ENCODE data around the gene PAK6. TPM values are rescaled to one million over a fixed set of nuclear protein-coding genes. Genes with fewer than 3 reads are reported as not detected.

PAK6 gene
- total RNA-seq, 1 donor from 2014 or later = 0.40 TPM

DNA sequence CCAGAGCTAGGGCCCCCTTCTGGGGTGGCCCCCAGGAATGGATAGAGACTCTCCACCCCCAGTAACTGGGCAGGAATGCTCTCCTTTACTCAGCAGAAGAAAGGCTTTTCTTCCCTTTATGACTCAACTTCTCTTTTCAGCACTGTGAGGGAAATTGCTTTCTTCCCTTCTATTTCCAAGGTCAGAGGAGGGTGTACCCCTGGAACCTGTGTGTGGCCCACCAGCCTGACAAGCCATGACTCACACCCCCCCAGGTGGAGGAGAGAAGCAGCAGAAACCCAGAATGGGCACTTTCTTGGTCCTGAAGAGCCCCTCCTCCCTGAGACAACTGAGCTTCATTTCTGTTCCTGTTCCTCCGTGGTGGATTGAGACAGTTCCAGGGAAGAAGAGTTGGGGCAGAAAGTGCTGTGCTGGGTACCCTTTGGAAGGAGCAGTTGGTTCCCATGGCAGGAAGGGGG lies 46.7 kb downstream of the PAK6 start:
- intact Hi-C loops (cut with micrococcal nuclease) = no loop called here
- ChIA-PET CTCF (interaction anchor here (1.5 to 6.0 kb wide), 2 partner anchors 11 to 52 kb away, joined by 6 to 41 read pairs; no protein-coding TSS in a partner anchor), POLR2A (interaction anchor here (0.7 to 1.5 kb wide), 2 partner anchors 22 to 208 kb away, joined by 3 to 7 read pairs; partner anchors contain the start of gene PLCB2)
- H3K4me1 Mint-ChIP-seq = peaks cover 3% of the 10 kb centered on the region
- H3K27me3 Mint-ChIP-seq = peaks cover 2% of the 10 kb centered on the region
- H3K36me3 Mint-ChIP-seq (ENCODE audit: low read depth) = peaks cover 25% of the 10 kb centered on the region
- H3K9me3 Mint-ChIP-seq = no peaks in the 10 kb centered on the region
- DNase-seq = no peak
- ATAC-seq (ENCODE audit: low read depth) = no peak
- H3K27ac Mint-ChIP-seq = no peak overlapping the region
- TF ChIP-seq, protein P1, sequence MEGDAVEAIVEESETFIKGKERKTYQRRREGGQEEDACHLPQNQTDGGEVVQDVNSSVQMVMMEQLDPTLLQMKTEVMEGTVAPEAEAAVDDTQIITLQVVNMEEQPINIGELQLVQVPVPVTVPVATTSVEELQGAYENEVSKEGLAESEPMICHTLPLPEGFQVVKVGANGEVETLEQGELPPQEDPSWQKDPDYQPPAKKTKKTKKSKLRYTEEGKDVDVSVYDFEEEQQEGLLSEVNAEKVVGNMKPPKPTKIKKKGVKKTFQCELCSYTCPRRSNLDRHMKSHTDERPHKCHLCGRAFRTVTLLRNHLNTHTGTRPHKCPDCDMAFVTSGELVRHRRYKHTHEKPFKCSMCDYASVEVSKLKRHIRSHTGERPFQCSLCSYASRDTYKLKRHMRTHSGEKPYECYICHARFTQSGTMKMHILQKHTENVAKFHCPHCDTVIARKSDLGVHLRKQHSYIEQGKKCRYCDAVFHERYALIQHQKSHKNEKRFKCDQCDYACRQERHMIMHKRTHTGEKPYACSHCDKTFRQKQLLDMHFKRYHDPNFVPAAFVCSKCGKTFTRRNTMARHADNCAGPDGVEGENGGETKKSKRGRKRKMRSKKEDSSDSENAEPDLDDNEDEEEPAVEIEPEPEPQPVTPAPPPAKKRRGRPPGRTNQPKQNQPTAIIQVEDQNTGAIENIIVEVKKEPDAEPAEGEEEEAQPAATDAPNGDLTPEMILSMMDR (IDR thresholded peaks at IDR 0.05) = no peak
- no peak overlapping the region for H3K4me3 Mint-ChIP-seq

DNA sequence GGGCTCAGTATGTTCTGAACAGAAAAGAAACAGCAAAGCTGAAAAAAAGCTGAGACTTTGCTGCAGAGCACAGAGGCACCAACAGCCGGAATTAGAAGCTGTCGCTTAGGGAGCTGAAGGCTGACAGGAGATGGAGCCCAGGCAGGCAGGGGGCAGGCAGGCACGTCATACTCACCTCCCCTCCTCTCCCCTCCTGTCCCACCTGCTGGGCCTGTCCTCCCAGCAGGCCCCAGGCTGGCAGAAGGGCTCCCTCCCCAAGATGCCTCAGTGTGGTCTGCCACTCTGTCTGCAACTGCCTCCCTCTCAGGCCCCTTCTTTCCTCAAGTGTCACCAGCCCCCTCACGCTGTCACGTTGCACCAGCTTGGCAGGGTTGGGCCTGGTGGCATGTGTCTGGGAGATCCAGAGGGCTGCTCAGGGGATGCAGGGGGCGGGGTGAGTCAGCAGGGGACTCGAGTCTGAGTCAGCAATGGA lies 47.2 kb downstream of the PAK6 start:
- H3K9me3 Mint-ChIP-seq = no peaks in the 10 kb centered on the region
- H3K27ac Mint-ChIP-seq = no peak overlapping the region
- H3K36me3 Mint-ChIP-seq (ENCODE audit: low read depth) = peaks cover 26% of the 10 kb centered on the region
- ATAC-seq (ENCODE audit: low read depth) (no peak), DNase-seq (no peak)
- ChIA-PET CTCF (interaction anchor here (1.5 to 6.0 kb wide), 2 partner anchors 11 to 52 kb away, joined by 6 to 41 read pairs; no protein-coding TSS in a partner anchor), POLR2A (interaction anchor here (0.7 to 1.5 kb wide), 2 partner anchors 22 to 209 kb away, joined by 3 to 7 read pairs; partner anchors contain the start of gene PLCB2)
- H3K4me3 Mint-ChIP-seq = no peak overlapping the region
- H3K27me3 Mint-ChIP-seq = no peaks in the 10 kb centered on the region
- TF ChIP-seq, protein P1 (IDR thresholded peaks at IDR 0.05) = no peak
- peaks cover 3% of the 10 kb centered on the region for H3K4me1 Mint-ChIP-seq
- intact Hi-C loops (cut with micrococcal nuclease) = no loop called here

DNA sequence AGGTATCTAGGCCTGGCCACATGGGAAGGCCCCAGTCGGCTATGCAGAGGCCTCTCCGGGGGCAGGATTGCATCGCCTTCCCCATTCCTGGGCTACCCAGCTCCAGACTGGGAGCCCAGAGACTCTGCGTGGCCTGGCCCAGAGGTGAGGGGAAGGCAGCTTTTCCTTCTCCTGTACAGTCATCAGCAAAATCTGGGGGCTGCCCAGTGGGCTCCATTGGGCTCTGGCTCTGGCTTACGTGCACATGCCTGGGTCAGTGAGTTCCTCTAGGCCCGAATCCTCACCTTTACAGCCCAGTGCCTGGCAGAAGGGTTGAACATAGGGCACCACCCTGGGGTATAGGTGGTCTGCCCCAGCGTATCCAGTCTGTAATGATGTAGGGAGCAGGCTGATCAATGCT lies 47.9 kb downstream of the PAK6 start:
- Mint-ChIP-seq H3K4me3 (no peak overlapping the region), H3K36me3 (ENCODE audit: low read depth) (peaks cover 26% of the 10 kb centered on the region), H3K9me3 (no peaks in the 10 kb centered on the region), H3K4me1 (peaks cover 3% of the 10 kb centered on the region), H3K27ac (no peak overlapping the region), H3K27me3 (no peaks in the 10 kb centered on the region)
- ChIA-PET POLR2A (no interaction called here), CTCF (interaction anchor here (6.0 kb wide), 1 partner anchor 51 kb away, joined by 41 read pairs; no protein-coding TSS in a partner anchor)
- DNase-seq = no peak
- intact Hi-C loops (cut with micrococcal nuclease) = no loop called here
- TF ChIP-seq, protein P1 (IDR thresholded peaks at IDR 0.05) = no peak
- no peak for ATAC-seq (ENCODE audit: low read depth)

DNA sequence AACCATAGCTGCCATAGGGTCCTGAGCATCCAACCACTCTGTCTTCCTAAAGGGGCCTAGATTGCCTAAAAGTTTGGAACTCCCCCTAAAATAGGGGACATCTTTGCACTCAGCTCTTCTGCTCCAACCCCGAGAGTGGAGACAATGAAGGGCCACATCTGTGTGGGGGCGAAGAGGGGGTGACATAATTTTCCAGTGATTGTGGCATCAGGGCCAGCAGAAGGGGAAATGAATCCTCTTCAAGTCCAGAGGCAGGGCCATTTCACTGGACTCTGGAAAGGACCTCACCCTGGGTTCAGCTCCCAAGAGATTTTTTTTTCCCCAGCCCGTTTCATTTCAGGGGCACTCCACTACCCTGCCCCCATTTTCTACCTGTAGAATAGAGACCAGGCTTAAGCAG lies 48.6 kb downstream of the PAK6 start:
- ChIA-PET CTCF (interaction anchor here (0.7 to 6.0 kb wide), 3 partner anchors 8 to 50 kb away, joined by 3 to 41 read pairs (median 3); no protein-coding TSS in a partner anchor), POLR2A (no interaction called here)
- TF ChIP-seq, protein P1 (IDR thresholded peaks at IDR 0.05) = no peak
- H3K4me1 Mint-ChIP-seq = peaks cover 3% of the 10 kb centered on the region
- H3K27me3 Mint-ChIP-seq = no peaks in the 10 kb centered on the region
- ATAC-seq (ENCODE audit: low read depth) = no peak
- H3K27ac Mint-ChIP-seq = no peak overlapping the region
- no peak for DNase-seq
- no peak overlapping the region for H3K4me3 Mint-ChIP-seq
- intact Hi-C loops (cut with micrococcal nuclease) = no loop called here
- no peaks in the 10 kb centered on the region for H3K9me3 Mint-ChIP-seq
- H3K36me3 Mint-ChIP-seq (ENCODE audit: low read depth) = peaks cover 33% of the 10 kb centered on the region

DNA sequence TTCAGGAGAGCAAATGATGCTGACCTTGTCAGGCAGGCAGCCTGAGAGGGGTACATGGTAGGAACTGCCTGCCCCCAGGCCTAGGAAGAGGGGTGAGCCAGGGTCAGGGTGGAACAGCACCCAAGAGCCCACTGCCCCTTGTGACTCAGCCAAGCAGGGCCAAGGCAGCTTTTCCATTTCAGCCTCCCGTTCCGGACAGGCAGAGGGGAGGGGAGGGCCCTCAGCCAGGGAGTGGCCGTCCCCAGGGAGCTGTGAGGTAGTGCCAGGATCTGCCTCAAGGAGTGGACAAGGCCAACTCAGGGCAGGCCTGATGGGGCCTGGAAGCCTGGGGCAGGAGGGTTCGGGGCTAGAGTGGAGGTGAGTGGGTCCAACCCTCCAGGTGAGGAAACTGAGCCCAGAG lies 49.1 kb downstream of the PAK6 start:
- H3K27me3 Mint-ChIP-seq = no peaks in the 10 kb centered on the region
- TF ChIP-seq, protein P1 (IDR thresholded peaks at IDR 0.05) = no peak
- POLR2A ChIA-PET = no interaction called here

More for the DNA sequence above, 49.1 kb downstream of the PAK6 start:
- DNase-seq (no peak), ATAC-seq (ENCODE audit: low read depth) (no peak)
- Mint-ChIP-seq H3K27ac (no peak overlapping the region), H3K4me1 (peaks cover 2% of the 10 kb centered on the region), H3K4me3 (no peak overlapping the region), H3K36me3 (ENCODE audit: low read depth) (peaks cover 34% of the 10 kb centered on the region), H3K9me3 (no peaks in the 10 kb centered on the region)
- intact Hi-C loops (cut with micrococcal nuclease) = no loop called here
- CTCF ChIA-PET = interaction anchor here (0.7 to 6.0 kb wide), 3 partner anchors 9 to 50 kb away, joined by 3 to 41 read pairs (median 3); no protein-coding TSS in a partner anchor

All from activated B cell treated with CpG ODN at 0.5 μM for 24 hours (primary cell).